SK-N-SH treated with all-trans-retinoic acid at 6 μM for 48 hours (cell line): ENCODE data around the gene UGT1A4.
A peak's percentile ranks its signal among the peaks of the same experiment; 100 is the strongest.

Source experiments
- ATAC-seq: fragments of 200-7000 bp; cut with Tn5 transposase; 3 replicates; pipeline ENCODE4 v1.9.1; 2020; ENCODE audit warnings: mild to moderate bottlenecking, moderate library complexity
- ARNTL ChIP-seq: fragments of 450-650 bp; formaldehyde crosslinking; IDR thresholded peaks from 2 replicates; pipeline ENCODE4 v1.5.0; 2020; ENCODE audit warnings: low read depth, mild to moderate bottlenecking, moderate library complexity, borderline replicate concordance
- BACH2 ChIP-seq: fragments of 250-450 bp; sonication (Bioruptor Pico); IDR thresholded peaks from 2 replicates; pipeline ENCODE4 v1.9.0; 2021; ENCODE audit warnings: mild to moderate bottlenecking, borderline replicate concordance
- GLIS3 ChIP-seq: fragments of 250-450 bp; sonication (Bioruptor Pico); IDR thresholded peaks from 2 replicates; pipeline ENCODE4 v1.5.0; 2020; ENCODE audit warnings: mild to moderate bottlenecking, moderate library complexity
- ISL1 ChIP-seq: fragments of 250-450 bp; sonication (Bioruptor Pico); IDR thresholded peaks from 2 replicates; pipeline ENCODE4 v2.1.2; 2022; ENCODE audit warnings: mild to moderate bottlenecking, moderate library complexity
- OSR1 ChIP-seq: fragments of 250-450 bp; sonication (Bioruptor Pico); IDR thresholded peaks from 2 replicates; pipeline ENCODE4 v1.8.0; 2022; ENCODE audit warnings: moderate library complexity, mild to moderate bottlenecking, inconsistent platforms
- TCF4 ChIP-seq: fragments of 250-450 bp; sonication (Bioruptor Pico); IDR thresholded peaks from 2 replicates; pipeline ENCODE4 v1.8.0; 2021; ENCODE audit warnings: mild to moderate bottlenecking, moderate library complexity, borderline replicate concordance
- TOX ChIP-seq: fragments of 250-450 bp; sonication (Bioruptor Pico); IDR thresholded peaks from 2 replicates; pipeline ENCODE4 v1.8.0; 2021; ENCODE audit warnings: mild to moderate bottlenecking, moderate library complexity, borderline replicate concordance
- ZC3H10 ChIP-seq: fragments of 250-450 bp; sonication (Bioruptor Pico); IDR thresholded peaks from 2 replicates; pipeline ENCODE4 v1.5.1; 2021; ENCODE audit warnings: mild to moderate bottlenecking, moderate library complexity
- ZFP3 ChIP-seq: fragments of 250-450 bp; sonication (Bioruptor Pico); IDR thresholded peaks from 2 replicates; pipeline ENCODE4 v1.5.0; 2020; ENCODE audit warnings: mild to moderate bottlenecking, moderate library complexity
- ZFP30 ChIP-seq: fragments of 450-650 bp; formaldehyde crosslinking; IDR thresholded peaks from 2 replicates; pipeline ENCODE4 v1.5.0; 2022; ENCODE audit warnings: mild to moderate bottlenecking, moderate library complexity
- ZNF8 ChIP-seq: fragments of 450-650 bp; formaldehyde crosslinking; IDR thresholded peaks from 2 replicates; pipeline ENCODE4 v1.5.0; 2020; ENCODE audit warnings: mild to moderate bottlenecking, moderate library complexity
- TF ChIP-seq, protein P1 (sequence below): fragments of 250-450 bp; sonication (Bioruptor Pico); IDR thresholded peaks from 2 replicates; pipeline ENCODE4 v1.8.0; 2021; ENCODE audit warnings: low read depth, mild to moderate bottlenecking, moderate library complexity, borderline replicate concordance
- TF ChIP-seq, protein P2 (sequence below): fragments of 250-450 bp; sonication (Bioruptor Pico); IDR thresholded peaks from 2 replicates; pipeline ENCODE4 v1.8.0; 2020; ENCODE audit warnings: mild to moderate bottlenecking, moderate library complexity, borderline replicate concordance
- TF ChIP-seq, protein P3 (sequence below): fragments of 250-450 bp; sonication (Bioruptor Pico); IDR thresholded peaks from 2 replicates; pipeline ENCODE4 v1.5.1; 2021; ENCODE audit warnings: mild to moderate bottlenecking, moderate library complexity
- TF ChIP-seq, protein P4 (sequence below): fragments of 250-450 bp; sonication (Bioruptor Pico); IDR thresholded peaks from 2 replicates; pipeline ENCODE4 v1.5.1; 2020; ENCODE audit warnings: low read depth, mild to moderate bottlenecking, moderate library complexity

Gene UGT1A4

DNA sequence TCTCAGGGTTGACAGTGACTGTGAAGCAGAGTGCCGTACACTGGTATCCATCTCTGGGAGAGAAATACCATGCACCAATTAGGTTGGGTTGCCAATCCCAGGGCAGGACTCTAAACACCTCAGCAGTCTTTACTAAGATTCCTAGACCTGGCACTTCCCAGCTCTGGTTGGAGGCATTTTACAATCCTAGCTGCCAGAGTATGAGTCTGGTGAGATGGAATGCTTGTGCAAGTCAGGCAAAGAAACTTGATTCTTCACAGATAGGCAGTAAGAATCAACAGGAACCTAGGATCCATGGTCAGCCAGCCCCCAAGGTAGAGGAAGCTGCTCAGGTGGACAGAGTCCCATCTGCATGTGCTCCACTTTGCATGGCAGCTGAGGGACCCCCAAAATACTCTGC, 11.8 kb upstream of the UGT1A4 start:
- TF ChIP-seq ISL1 (CRISPR knock-in tag) = peak; percentile 23; the same call in 1 of the 2 replicates
- TF ChIP-seq, protein P1, sequence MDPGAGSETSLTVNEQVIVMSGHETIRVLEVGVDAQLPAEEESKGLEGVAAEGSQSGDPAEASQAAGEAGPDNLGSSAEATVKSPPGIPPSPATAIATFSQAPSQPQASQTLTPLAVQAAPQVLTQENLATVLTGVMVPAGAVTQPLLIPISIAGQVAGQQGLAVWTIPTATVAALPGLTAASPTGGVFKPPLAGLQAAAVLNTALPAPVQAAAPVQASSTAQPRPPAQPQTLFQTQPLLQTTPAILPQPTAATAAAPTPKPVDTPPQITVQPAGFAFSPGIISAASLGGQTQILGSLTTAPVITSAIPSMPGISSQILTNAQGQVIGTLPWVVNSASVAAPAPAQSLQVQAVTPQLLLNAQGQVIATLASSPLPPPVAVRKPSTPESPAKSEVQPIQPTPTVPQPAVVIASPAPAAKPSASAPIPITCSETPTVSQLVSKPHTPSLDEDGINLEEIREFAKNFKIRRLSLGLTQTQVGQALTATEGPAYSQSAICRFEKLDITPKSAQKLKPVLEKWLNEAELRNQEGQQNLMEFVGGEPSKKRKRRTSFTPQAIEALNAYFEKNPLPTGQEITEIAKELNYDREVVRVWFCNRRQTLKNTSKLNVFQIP (CRISPR knock-in tag) = no peak
- peak; percentile 69 for ATAC-seq

DNA sequence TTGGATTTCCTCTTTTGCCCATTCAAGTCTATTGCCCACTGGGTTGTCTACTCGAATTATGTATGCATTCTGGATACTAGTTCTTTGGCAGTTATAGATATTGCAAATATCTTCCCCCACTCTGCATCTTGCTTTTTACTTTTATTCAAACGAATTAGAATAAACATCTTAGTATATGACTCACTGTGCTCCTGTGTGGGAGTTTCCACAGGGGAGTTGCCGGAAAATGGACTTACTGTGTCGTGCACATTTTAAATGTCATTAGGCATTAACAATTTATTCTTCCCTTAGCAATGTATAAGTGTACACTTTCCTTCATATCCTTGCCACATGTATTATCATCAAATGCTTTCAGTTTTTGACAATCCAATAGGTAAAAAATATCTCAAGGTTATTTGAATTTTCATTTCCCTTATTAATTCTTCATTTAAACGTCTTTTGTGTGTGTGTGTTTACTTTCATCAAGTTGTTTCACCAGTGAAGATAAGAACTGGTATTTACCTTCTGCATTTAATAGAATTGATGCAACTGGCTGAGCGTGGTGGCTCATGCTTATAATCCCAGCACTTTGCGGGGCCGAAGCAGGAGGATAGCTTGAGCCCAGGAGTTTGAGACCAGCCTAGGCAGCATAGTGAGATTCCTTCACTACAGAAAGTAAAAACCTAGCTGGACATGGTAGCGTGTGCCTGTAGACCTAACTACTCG, 10.4 kb upstream of the UGT1A4 start:
- TF ChIP-seq, protein P2, sequence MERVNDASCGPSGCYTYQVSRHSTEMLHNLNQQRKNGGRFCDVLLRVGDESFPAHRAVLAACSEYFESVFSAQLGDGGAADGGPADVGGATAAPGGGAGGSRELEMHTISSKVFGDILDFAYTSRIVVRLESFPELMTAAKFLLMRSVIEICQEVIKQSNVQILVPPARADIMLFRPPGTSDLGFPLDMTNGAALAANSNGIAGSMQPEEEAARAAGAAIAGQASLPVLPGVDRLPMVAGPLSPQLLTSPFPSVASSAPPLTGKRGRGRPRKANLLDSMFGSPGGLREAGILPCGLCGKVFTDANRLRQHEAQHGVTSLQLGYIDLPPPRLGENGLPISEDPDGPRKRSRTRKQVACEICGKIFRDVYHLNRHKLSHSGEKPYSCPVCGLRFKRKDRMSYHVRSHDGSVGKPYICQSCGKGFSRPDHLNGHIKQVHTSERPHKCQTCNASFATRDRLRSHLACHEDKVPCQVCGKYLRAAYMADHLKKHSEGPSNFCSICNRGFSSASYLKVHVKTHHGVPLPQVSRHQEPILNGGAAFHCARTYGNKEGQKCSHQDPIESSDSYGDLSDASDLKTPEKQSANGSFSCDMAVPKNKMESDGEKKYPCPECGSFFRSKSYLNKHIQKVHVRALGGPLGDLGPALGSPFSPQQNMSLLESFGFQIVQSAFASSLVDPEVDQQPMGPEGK (CRISPR knock-in tag) = no peak
- no peak for TF ChIP-seq TOX (CRISPR knock-in tag)
- no peak for TF ChIP-seq ZNF8 (CRISPR knock-in tag)
- 0 out of 2 replicates have a peak, but pooled peaks have one; percentile 17 for TF ChIP-seq ISL1 (CRISPR knock-in tag)
- TF ChIP-seq, protein P3, sequence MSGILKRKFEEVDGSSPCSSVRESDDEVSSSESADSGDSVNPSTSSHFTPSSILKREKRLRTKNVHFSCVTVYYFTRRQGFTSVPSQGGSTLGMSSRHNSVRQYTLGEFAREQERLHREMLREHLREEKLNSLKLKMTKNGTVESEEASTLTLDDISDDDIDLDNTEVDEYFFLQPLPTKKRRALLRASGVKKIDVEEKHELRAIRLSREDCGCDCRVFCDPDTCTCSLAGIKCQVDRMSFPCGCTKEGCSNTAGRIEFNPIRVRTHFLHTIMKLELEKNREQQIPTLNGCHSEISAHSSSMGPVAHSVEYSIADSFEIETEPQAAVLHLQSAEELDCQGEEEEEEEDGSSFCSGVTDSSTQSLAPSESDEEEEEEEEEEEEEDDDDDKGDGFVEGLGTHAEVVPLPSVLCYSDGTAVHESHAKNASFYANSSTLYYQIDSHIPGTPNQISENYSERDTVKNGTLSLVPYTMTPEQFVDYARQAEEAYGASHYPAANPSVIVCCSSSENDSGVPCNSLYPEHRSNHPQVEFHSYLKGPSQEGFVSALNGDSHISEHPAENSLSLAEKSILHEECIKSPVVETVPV (CRISPR knock-in tag) = no peak
- no peak for ATAC-seq

DNA sequence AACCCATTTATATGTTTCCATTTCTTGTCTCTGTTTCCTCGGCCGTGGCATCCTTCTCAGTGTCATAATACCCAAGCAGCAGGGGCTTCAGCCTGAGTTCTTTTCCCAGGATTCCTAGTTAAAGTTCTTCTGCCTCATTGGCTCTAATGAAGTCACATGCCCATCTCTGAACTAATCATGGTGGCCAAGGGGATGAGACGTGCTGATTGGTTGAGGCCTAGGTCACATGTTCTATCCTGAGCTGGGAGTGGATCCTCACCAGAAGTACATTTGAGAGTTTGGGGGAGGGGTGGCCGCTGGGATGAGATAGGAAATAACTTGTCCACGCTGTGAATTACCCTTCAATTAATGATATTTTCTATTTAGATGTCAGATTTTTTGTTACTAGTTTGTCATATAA, 9.6 kb upstream of the UGT1A4 start:
- ATAC-seq = no peak
- TF ChIP-seq ISL1 (CRISPR knock-in tag) = no peak
- TF ChIP-seq, protein P4, sequence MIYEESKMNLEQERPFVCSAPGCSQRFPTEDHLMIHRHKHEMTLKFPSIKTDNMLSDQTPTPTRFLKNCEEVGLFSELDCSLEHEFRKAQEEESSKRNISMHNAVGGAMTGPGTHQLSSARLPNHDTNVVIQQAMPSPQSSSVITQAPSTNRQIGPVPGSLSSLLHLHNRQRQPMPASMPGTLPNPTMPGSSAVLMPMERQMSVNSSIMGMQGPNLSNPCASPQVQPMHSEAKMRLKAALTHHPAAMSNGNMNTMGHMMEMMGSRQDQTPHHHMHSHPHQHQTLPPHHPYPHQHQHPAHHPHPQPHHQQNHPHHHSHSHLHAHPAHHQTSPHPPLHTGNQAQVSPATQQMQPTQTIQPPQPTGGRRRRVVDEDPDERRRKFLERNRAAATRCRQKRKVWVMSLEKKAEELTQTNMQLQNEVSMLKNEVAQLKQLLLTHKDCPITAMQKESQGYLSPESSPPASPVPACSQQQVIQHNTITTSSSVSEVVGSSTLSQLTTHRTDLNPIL (CRISPR knock-in tag) = no peak
- TF ChIP-seq, protein P2 (CRISPR knock-in tag) = no peak
- TF ChIP-seq ZFP3 (CRISPR knock-in tag) = no peak
- no peak for TF ChIP-seq TOX (CRISPR knock-in tag)

DNA sequence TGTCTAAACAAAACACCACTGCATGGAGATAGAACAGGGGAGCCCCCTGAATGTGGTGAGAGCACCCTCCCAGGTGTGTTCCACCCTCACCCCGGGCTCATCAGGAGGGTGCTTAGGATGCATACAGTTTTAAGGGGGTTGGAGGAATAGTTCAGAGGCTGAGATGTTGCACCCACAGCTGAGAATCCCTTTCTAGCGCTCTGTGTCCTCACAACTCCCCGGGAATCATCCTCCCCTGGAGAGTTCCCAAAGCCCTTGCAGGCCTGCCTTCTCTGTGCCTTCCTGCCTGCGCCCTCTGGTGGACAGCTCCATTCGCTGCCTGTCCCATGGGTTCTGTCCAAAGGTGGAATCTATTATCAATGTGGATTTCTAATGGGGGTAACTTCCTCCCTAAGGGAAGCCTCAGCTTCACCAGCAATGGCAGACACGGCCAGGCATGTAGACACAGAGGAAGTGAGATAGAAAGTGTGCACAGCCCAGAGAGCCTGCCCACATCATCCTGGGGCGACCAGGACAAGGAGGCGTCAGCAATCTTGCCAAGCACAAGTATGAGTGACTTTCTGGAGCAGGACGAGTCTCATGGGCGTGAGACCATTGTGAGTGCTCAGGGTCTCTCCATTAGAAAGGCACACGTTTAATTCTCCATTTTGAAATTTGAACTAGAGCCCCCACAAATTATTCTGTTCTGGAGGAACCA, 7.1 kb upstream of the UGT1A4 start:
- peak; percentile 99 for ATAC-seq
- no peak for TF ChIP-seq BACH2 (CRISPR knock-in tag)
- TF ChIP-seq ZFP30 (CRISPR knock-in tag) = no peak
- no peak for TF ChIP-seq TOX (CRISPR knock-in tag)
- no peak for TF ChIP-seq TCF4
- TF ChIP-seq ARNTL (CRISPR knock-in tag) = no peak
- TF ChIP-seq, protein P3 (CRISPR knock-in tag) = no peak
- no peak for TF ChIP-seq GLIS3 (CRISPR knock-in tag)
- no peak for TF ChIP-seq ZC3H10 (CRISPR knock-in tag)
- no peak for TF ChIP-seq OSR1 (CRISPR knock-in tag)
- TF ChIP-seq, protein P4 (CRISPR knock-in tag) = no peak
